Mesenchymal stem cell (in vitro differentiated cells and primary cell): ENCODE measurements around the gene STX3.

Experiments used
- DNase-seq: peaks from one replicate; pipeline ENCODE4 v3.0.0-alpha.2; 2013
- H2AFZ ChIP-seq: one replicate; pipeline ENCODE4 v1.6.1; 2013; ENCODE audit warnings: low read depth, mild to moderate bottlenecking, control low read depth, inconsistent platforms, low read length, moderate library complexity
- H2AK5ac ChIP-seq: 2 replicates; pipeline ENCODE4 v1.6.1; 2013; ENCODE audit warnings: low read length, moderate library complexity, mild to moderate bottlenecking, inconsistent platforms; ENCODE audit not compliant: severe bottlenecking
- H2BK120ac ChIP-seq: one replicate; pipeline ENCODE4 v1.6.1; 2013; ENCODE audit warnings: low read depth, mild to moderate bottlenecking, inconsistent platforms, low read length, moderate library complexity
- H2BK12ac ChIP-seq, 2 experiments: one replicate each; pipeline ENCODE4 v1.6.1; 2013; ENCODE audit warnings: inconsistent platforms in 2 of 2, low read length in 2 of 2, mild to moderate bottlenecking in 2 of 2, moderate library complexity in 2 of 2, control low read depth in 1 of 2
- H2BK15ac ChIP-seq: one replicate; pipeline ENCODE4 v1.6.1; 2013; ENCODE audit warnings: mild to moderate bottlenecking, low read depth, inconsistent platforms; ENCODE audit not compliant: poor library complexity, severe bottlenecking
- H2BK5ac ChIP-seq: 2 replicates; pipeline ENCODE4 v1.6.1; 2013; ENCODE audit warnings: low read depth, mild to moderate bottlenecking, low read length, control low read depth, inconsistent platforms; ENCODE audit not compliant: poor library complexity, severe bottlenecking
- H3K14ac ChIP-seq, 2 experiments: one replicate each; pipeline ENCODE4 v1.6.1; 2013; ENCODE audit warnings: inconsistent platforms in 2 of 2, low read length in 2 of 2, control low read depth in 1 of 2, mild to moderate bottlenecking in 1 of 2, moderate library complexity in 1 of 2
- H3K18ac ChIP-seq, 2 experiments: one replicate each; pipeline ENCODE4 v1.6.1; 2013; ENCODE audit warnings: inconsistent platforms in 2 of 2, low read length in 2 of 2, control low read depth in 1 of 2, low read depth in 1 of 2, mild to moderate bottlenecking in 1 of 2
- H3K23ac ChIP-seq, 2 experiments: one replicate each; pipeline ENCODE4 v1.6.1; 2013; ENCODE audit warnings: inconsistent platforms in 2 of 2, low read length in 2 of 2, mild to moderate bottlenecking in 2 of 2, moderate library complexity in 2 of 2, control low read depth in 1 of 2
- H3K27ac ChIP-seq: 2 replicates; pipeline ENCODE4 v1.5.1; 2013; ENCODE audit warnings: mild to moderate bottlenecking, moderate library complexity, low read length, control low read depth, inconsistent platforms; ENCODE audit not compliant: poor library complexity, severe bottlenecking
- H3K27me3 ChIP-seq, 2 experiments: 2 replicates each; pipeline versions ENCODE4 v1.6.1 to v1.7.0; 2013; ENCODE audit warnings: low read length in 2 of 2, mild to moderate bottlenecking in 2 of 2, moderate library complexity in 2 of 2, control low read depth in 1 of 2, inconsistent platforms in 1 of 2; ENCODE audit not compliant: control insufficient read depth in 1 of 2, insufficient read depth in 1 of 2
- H3K36me3 ChIP-seq, 2 experiments: 2 replicates each; pipeline versions ENCODE4 v1.6.1 to v1.7.0; 2013; ENCODE audit warnings: low read length in 2 of 2, control low read depth in 1 of 2, inconsistent platforms in 1 of 2, low read depth in 1 of 2, mild to moderate bottlenecking in 1 of 2; ENCODE audit not compliant: insufficient read depth in 2 of 2, control insufficient read depth in 1 of 2
- H3K4ac ChIP-seq, 2 experiments: one replicate each; pipeline ENCODE4 v1.6.1; 2013; ENCODE audit warnings: inconsistent platforms in 2 of 2, low read length in 2 of 2, mild to moderate bottlenecking in 2 of 2, moderate library complexity in 2 of 2, control low read depth in 1 of 2, low read depth in 1 of 2
- H3K4me1 ChIP-seq: 2 replicates; pipeline ENCODE4 v1.6.1; 2013; ENCODE audit warnings: low read depth, low read length, control low read depth; ENCODE audit not compliant: control insufficient read depth, insufficient read depth
- H3K4me2 ChIP-seq: 2 replicates; pipeline ENCODE4 v1.6.1; 2013; ENCODE audit warnings: low read length, mild to moderate bottlenecking, inconsistent platforms; ENCODE audit not compliant: poor library complexity, severe bottlenecking
- H3K4me3 ChIP-seq, 2 experiments: 2 replicates each; pipeline versions ENCODE4 v1.5.1 to v1.7.0; 2013; ENCODE audit warnings: low read length in 2 of 2, mild to moderate bottlenecking in 2 of 2, control low read depth in 1 of 2, low read depth in 1 of 2; ENCODE audit not compliant: insufficient read depth in 1 of 2
- H3K79me1 ChIP-seq: replicated peaks from 2 replicates; pipeline ENCODE4 v1.6.1; 2013; ENCODE audit warnings: mild to moderate bottlenecking, control low read depth, low read length, inconsistent platforms; ENCODE audit not compliant: poor library complexity, severe bottlenecking
- H3K9ac ChIP-seq: 2 replicates; pipeline ENCODE4 v1.7.0; 2013; ENCODE audit warnings: mild to moderate bottlenecking, low read length, moderate library complexity
- H3K9me3 ChIP-seq: 2 replicates; pipeline ENCODE4 v1.7.0; 2013; ENCODE audit warnings: mild to moderate bottlenecking, low read length; ENCODE audit not compliant: control insufficient read depth
- H4K8ac ChIP-seq: one replicate; pipeline ENCODE4 v1.6.1; 2013; ENCODE audit warnings: inconsistent platforms, mild to moderate bottlenecking, low read length, moderate library complexity
- H4K91ac ChIP-seq: one replicate; pipeline ENCODE4 v1.6.1; 2013; ENCODE audit warnings: mild to moderate bottlenecking, low read length, inconsistent platforms
- WGBS: methylation state at CpG from one replicate; pipeline ENCODE4 v1.1.7; 2013; ENCODE audit warnings: mixed read lengths; 5-methylcytosine and 5-hydroxymethylcytosine counted together

Gene STX3

DNA sequence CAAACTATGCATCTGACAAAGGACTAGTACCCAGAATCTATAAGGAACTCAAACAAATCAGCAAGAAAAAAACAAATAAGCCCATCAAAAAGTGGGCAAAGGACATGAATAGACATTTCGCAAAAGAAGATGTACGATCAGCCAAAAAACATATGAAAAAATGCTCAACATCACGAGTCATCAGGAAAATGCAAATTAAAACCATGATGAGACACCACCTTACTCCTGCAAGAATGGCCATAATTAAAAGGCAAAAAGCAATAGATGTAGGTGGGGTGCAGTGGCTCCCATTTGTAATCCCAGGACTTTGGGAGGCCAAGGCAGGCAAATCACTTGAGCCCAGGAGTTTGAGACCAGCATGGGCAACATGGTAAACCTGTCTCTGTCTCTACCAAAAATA lies 31.1 kb upstream of the STX3 start:
- DNase-seq: no peak
- no peak overlapping the region for H2BK12ac ChIP-seq
- H3K27ac ChIP-seq: no peak overlapping the region
- H2BK120ac ChIP-seq: no peak overlapping the region
- H3K79me1 ChIP-seq: no peaks in the 10 kb centered on the region
- no peak overlapping the region for H3K14ac ChIP-seq
- 89% methylated on average over 2 of the region's 3 CpGs for WGBS
- no peak overlapping the region for H2AK5ac ChIP-seq
- no peak overlapping the region for H2AFZ ChIP-seq
- no peak overlapping the region for H3K18ac ChIP-seq
- no peaks in the 10 kb centered on the region for H3K27me3 ChIP-seq
- no peak overlapping the region for H2BK15ac ChIP-seq
- H4K91ac ChIP-seq: no peak overlapping the region
- no peak overlapping the region for H3K4me2 ChIP-seq
- no peaks in the 10 kb centered on the region for H3K36me3 ChIP-seq
- no peak overlapping the region for H4K8ac ChIP-seq
- no peak overlapping the region for H3K23ac ChIP-seq
- peaks cover 2% of the 10 kb centered on the region for H3K4me1 ChIP-seq
- no peak overlapping the region for H3K4ac ChIP-seq
- H3K4me3 ChIP-seq: no peak overlapping the region
- H3K9me3 ChIP-seq: no peaks in the 10 kb centered on the region
- no peak overlapping the region for H2BK5ac ChIP-seq
- H3K9ac ChIP-seq: no peak overlapping the region

DNA sequence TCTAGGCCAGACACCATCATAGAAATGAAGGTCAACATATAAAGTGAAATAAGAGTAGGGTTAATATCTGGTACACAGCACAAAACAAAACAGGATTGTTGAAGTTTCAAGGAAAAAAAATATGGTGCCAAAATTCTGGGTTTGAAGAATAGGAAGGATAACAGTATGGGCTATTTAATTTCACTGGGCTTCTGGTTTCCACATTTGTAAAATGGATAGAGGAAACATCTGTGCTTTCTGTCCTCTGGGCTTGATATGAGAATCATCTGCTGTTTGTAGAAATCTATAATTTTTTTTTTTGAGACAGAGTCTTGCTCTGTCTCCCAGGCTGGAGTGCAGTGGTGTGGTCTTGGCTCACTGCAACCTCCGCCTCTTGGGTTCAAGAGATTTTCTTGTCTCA lies 27.8 kb upstream of the STX3 start:
- no peak for DNase-seq
- Histone ChIP-seq H3K27me3 (no peaks in the 10 kb centered on the region), H2AFZ (no peak overlapping the region), H2BK12ac (no peak overlapping the region), H3K4me3 (no peak overlapping the region), H3K36me3 (no peaks in the 10 kb centered on the region), H2AK5ac (no peak overlapping the region), H2BK120ac (no peak overlapping the region), H2BK5ac (no peak overlapping the region), H3K4me1 (peaks cover 10% of the 10 kb centered on the region), H3K18ac (no peak overlapping the region), H4K8ac (no peak overlapping the region), H3K4ac (no peak overlapping the region), H3K14ac (no peak overlapping the region), H3K79me1 (no peaks in the 10 kb centered on the region), H4K91ac (no peak overlapping the region), H3K23ac (no peak overlapping the region), H3K27ac (no peak overlapping the region), H3K9me3 (no peaks in the 10 kb centered on the region), H3K4me2 (no peak overlapping the region), H3K9ac (no peak overlapping the region), H2BK15ac (no peak overlapping the region)
- WGBS: no CpG with 5 or more reads among the region's 1 CpG

DNA sequence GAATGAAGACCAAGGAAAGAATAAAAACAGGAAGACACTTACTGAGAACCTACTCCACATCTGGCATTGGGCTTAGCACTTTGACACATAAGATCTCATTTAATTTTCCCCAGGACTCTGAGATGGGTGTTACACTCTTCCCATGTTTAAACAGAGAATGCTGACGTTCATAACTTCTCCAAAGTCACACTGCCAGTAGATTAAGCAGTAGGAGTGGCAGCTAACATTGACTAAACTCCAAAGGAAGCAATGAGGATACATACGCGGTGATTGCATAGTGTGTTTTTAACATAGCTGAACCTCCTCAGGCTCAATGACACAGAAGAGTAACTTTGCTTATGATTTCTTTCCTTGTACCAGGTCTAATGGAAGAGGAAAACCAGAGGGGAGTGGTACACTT lies 27.0 kb upstream of the STX3 start:
- Histone ChIP-seq H3K18ac (no peak overlapping the region), H3K4me2 (no peak overlapping the region), H2BK15ac (no peak overlapping the region), H3K4ac (no peak overlapping the region), H3K9ac (no peak overlapping the region), H2BK120ac (no peak overlapping the region), H3K4me3 (no peak overlapping the region), H3K23ac (no peak overlapping the region), H2BK12ac (no peak overlapping the region), H2BK5ac (no peak overlapping the region), H3K36me3 (no peaks in the 10 kb centered on the region), H3K4me1 (peaks cover 10% of the 10 kb centered on the region), H3K9me3 (no peaks in the 10 kb centered on the region), H2AFZ (no peak overlapping the region), H3K27ac (no peak overlapping the region), H2AK5ac (no peak overlapping the region), H3K79me1 (no peaks in the 10 kb centered on the region), H3K27me3 (no peaks in the 10 kb centered on the region), H3K14ac (no peak overlapping the region), H4K8ac (no peak overlapping the region), H4K91ac (no peak overlapping the region)
- no peak for DNase-seq
- 75% methylated on average over 1 of the region's 3 CpGs for WGBS

DNA sequence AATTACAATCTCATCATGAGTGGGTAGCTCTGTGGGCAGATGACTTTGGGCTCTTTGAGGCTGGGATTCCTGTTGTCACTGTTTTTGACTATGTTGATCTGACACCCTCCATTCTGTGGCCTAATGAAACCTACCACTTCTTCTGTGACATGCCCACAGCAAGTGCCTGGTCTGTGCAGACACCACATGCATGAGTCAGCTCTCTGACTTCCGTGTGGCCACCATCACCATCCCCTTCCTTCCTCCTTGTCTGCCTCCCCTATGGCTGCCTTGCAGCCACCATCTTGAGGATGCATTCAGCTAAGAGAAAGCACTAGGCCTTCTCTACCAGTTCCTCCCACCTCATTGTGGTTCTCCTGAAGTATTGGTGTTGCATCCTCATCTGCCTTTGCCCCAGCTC lies 26.3 kb upstream of the STX3 start:
- H3K79me1 ChIP-seq: no peaks in the 10 kb centered on the region
- 20% methylated on average over 1 of the region's 1 CpG for WGBS

More for the DNA sequence above, 26.3 kb upstream of the STX3 start:
- H4K91ac ChIP-seq: no peak overlapping the region
- no peak overlapping the region for H3K23ac ChIP-seq
- H2AFZ ChIP-seq: no peak overlapping the region
- no peaks in the 10 kb centered on the region for H3K36me3 ChIP-seq
- no peak overlapping the region for H3K4ac ChIP-seq
- H2AK5ac ChIP-seq: no peak overlapping the region
- no peak overlapping the region for H3K18ac ChIP-seq
- no peaks in the 10 kb centered on the region for H3K9me3 ChIP-seq
- peaks cover 10% of the 10 kb centered on the region for H3K4me1 ChIP-seq
- H2BK5ac ChIP-seq: no peak overlapping the region
- H3K27me3 ChIP-seq: no peaks in the 10 kb centered on the region
- no peak overlapping the region for H2BK12ac ChIP-seq
- H2BK15ac ChIP-seq: no peak overlapping the region
- no peak overlapping the region for H4K8ac ChIP-seq
- no peak overlapping the region for H3K27ac ChIP-seq
- H2BK120ac ChIP-seq: no peak overlapping the region
- no peak overlapping the region for H3K4me3 ChIP-seq
- H3K14ac ChIP-seq: no peak overlapping the region
- DNase-seq: no peak
- H3K4me2 ChIP-seq: no peak overlapping the region
- H3K9ac ChIP-seq: no peak overlapping the region
